Measurements from ENCODE around the gene AQP1. TPM values are rescaled to one million over a fixed set of nuclear protein-coding genes. Genes with fewer than 3 reads are reported as not detected.
A peak's percentile ranks its signal among the peaks of the same experiment; 100 is the strongest.

Gene AQP1
- total and polyA plus RNA-seq, 7 donors = 75.0 to 229 (median 97.8) TPM

GRCh38 chr7:30918676-30919075 lies 7.0 kb downstream of the AQP1 start:
- 67 to 70% (median 68%) methylated on average over 4 of the region's 4 CpGs for WGBS, 3 donors
- Histone ChIP-seq H3K27ac (peak overlapping the region; percentile 68), H3K27me3 (ENCODE audit: insufficient read depth in 3 of 3, low read length in 2 of 3) (no peaks in the 10 kb centered on the region), H3K9me3 (no peaks in the 10 kb centered on the region), H3K4me1 (peaks cover 33% of the 10 kb centered on the region), H3K4me3 (no peak overlapping the region), H3K36me3 (ENCODE audit: insufficient read depth in 1 of 2, low read depth in 1 of 2) (no peaks in the 10 kb centered on the region)
- DNase-seq = peak in 1 of 2 donors; percentile 49
- intact Hi-C loops (cut with DNase I) = no loop called here
- no peak for TF ChIP-seq CTCF (IDR thresholded peaks at IDR 0.05)
- peak in 3 of 4 donors; percentile 44 to 68 (median 52) for ATAC-seq

GRCh38 chr7:30920021-30920583 lies 8.4 kb downstream of the AQP1 start:
- ATAC-seq (peak in 3 of 4 donors; percentile 21 to 41 (median 36)), DNase-seq (peak in 1 of 2 donors; percentile 43)
- Histone ChIP-seq H3K4me3 (no peak overlapping the region), H3K27me3 (ENCODE audit: insufficient read depth in 3 of 3, low read length in 2 of 3) (no peaks in the 10 kb centered on the region), H3K4me1 (peaks cover 33% of the 10 kb centered on the region), H3K36me3 (ENCODE audit: insufficient read depth in 1 of 2, low read depth in 1 of 2) (peaks cover 0 to 6% of the 10 kb centered on the region in 2 donors), H3K27ac (peak overlapping the region; percentile 68), H3K9me3 (no peaks in the 10 kb centered on the region)
- intact Hi-C loops (cut with DNase I) = no loop called here
- WGBS, 3 donors = 50 to 58% (median 54%) methylated on average over 11 of the region's 11 CpGs
- no peak for TF ChIP-seq CTCF (IDR thresholded peaks at IDR 0.05)

- peak in 1 of 2 donors; percentile 65 for DNase-seq
- Histone ChIP-seq H3K27ac (peak overlapping the region; percentile 68), H3K36me3 (ENCODE audit: insufficient read depth in 1 of 2, low read depth in 1 of 2) (peaks cover 0 to 6% of the 10 kb centered on the region in 2 donors), H3K9me3 (no peaks in the 10 kb centered on the region), H3K4me1 (peaks cover 33% of the 10 kb centered on the region), H3K27me3 (ENCODE audit: insufficient read depth in 3 of 3, low read length in 2 of 3) (no peaks in the 10 kb centered on the region), H3K4me3 (no peak overlapping the region)
- peak; percentile 77 to 87 (median 85) for ATAC-seq
- no peak for TF ChIP-seq CTCF (IDR thresholded peaks at IDR 0.05)
- 43 to 47% (median 43%) methylated on average over 9 of the region's 9 CpGs for WGBS, 3 donors
- intact Hi-C loops (cut with DNase I) = no loop called here
These were observed 9.2 kb downstream of the AQP1 start for GRCh38 chr7:30920584-30921539.

- Histone ChIP-seq H3K27me3 (ENCODE audit: insufficient read depth in 3 of 3, low read length in 2 of 3) (no peaks in the 10 kb centered on the region), H3K4me1 (peaks cover 33% of the 10 kb centered on the region), H3K4me3 (no peak overlapping the region), H3K9me3 (no peaks in the 10 kb centered on the region), H3K36me3 (ENCODE audit: insufficient read depth in 1 of 2, low read depth in 1 of 2) (peaks cover 0 to 6% of the 10 kb centered on the region in 2 donors), H3K27ac (peak overlapping the region; percentile 68)
- intact Hi-C loops (cut with DNase I) = no loop called here
- ATAC-seq (no peak), DNase-seq (peak in 1 of 2 donors; percentile 41)
- 79 to 84% (median 82%) methylated on average over 16 to 19 of the region's 19 CpGs for WGBS, 3 donors
- TF ChIP-seq CTCF (IDR thresholded peaks at IDR 0.05) = no peak
These were observed 10.1 kb downstream of the AQP1 start for GRCh38 chr7:30921540-30922401.
